HuH-7 (cell line): Measurements from ENCODE around the gene CRIM1.

Experiments used
- DNase-seq: peaks from one replicate; pipeline ENCODE4 v3.0.0; 2011; ENCODE audit warnings: low spot score

CRIM1 gene

GRCh38 chr2:36371928-36372391 lies 16.4 kb downstream of the CRIM1 start:
- DNase-seq = no peak

GRCh38 chr2:36373149-36373926 lies 17.8 kb downstream of the CRIM1 start:
- no peak for DNase-seq

GRCh38 chr2:36374585-36374984 lies 19.0 kb downstream of the CRIM1 start:
- no peak for DNase-seq

GRCh38 chr2:36376319-36376765 lies 20.8 kb downstream of the CRIM1 start:
- DNase-seq = peak; percentile 30

- DNase-seq = no peak
Measured at GRCh38 chr2:36376992-36377738, 21.6 kb downstream of the CRIM1 start.

GRCh38 chr2:36379710-36380448 lies 24.3 kb downstream of the CRIM1 start:
- no peak for DNase-seq

GRCh38 chr2:36380624-36381481 lies 25.3 kb downstream of the CRIM1 start:
- peak; percentile 74 for DNase-seq

GRCh38 chr2:36381993-36382392 lies 26.4 kb downstream of the CRIM1 start:
- no peak for DNase-seq

GRCh38 chr2:36382472-36382871 lies 26.9 kb downstream of the CRIM1 start:
- no peak for DNase-seq

- DNase-seq = no peak
Measured at GRCh38 chr2:36383726-36384125, 28.1 kb downstream of the CRIM1 start.

- DNase-seq = no peak
Measured at GRCh38 chr2:36384454-36384853, 28.9 kb downstream of the CRIM1 start.

- no peak for DNase-seq
Measured at GRCh38 chr2:36385603-36386002, 30.0 kb downstream of the CRIM1 start.

- no peak for DNase-seq
Measured at GRCh38 chr2:36387258-36387916, 31.8 kb downstream of the CRIM1 start.

GRCh38 chr2:36388472-36388871 lies 32.9 kb downstream of the CRIM1 start:
- no peak for DNase-seq

- DNase-seq = no peak
Measured at GRCh38 chr2:36389091-36389564, 33.5 kb downstream of the CRIM1 start.

GRCh38 chr2:36389577-36389976 lies 34.0 kb downstream of the CRIM1 start:
- no peak for DNase-seq

GRCh38 chr2:36392571-36393255 lies 37.1 kb downstream of the CRIM1 start:
- no peak for DNase-seq

- no peak for DNase-seq
Measured at GRCh38 chr2:36393738-36394256, 38.2 kb downstream of the CRIM1 start.

- DNase-seq = no peak
Measured at GRCh38 chr2:36394804-36395203, 39.2 kb downstream of the CRIM1 start.

- no peak for DNase-seq
Measured at GRCh38 chr2:36395866-36396265, 40.3 kb downstream of the CRIM1 start.
